ENCODE results near the gene FIBCD1.

DNA sequence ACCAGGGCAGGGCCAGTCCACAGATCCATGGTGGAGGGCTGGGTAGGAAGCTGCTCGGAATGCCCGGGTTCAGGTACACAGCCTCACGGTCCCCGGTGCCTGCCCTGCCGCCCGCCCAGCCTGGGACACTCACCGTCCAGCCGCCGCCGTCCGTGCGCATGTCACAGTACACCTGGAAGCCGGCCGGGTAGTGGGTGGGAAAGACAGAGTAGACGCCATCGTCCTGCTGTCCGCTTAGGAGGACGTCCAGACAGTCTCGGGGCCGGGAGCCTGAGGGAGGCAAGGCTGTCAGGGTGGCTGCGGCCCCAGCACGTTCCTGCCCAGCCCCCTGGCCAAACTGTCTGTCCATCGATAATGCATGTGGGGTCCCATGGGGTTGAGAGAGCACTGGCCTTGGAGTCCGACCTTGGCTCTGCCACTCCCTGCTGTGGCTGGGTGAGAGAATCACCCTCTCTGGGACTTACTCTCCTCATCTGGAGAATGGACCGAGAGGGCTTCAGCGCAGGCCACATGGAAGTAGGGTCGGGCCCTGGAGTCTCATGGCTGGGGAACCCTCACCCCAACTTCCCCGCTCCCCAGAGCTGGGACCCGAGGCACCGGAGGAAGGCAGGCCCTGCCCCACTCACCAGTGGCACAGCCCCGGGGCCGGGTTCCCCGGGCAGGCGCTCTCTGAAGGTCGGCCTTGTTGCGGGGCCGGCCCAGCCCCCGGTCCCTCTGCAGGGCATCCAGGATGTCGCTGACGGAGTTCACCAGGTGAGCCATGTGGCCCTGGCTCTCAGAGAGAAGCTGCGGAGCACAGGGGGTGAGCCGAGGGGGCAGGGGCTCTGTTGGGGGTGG is 15.2 kb downstream of the FIBCD1 start:
- TF ChIP-seq, protein P1, sequence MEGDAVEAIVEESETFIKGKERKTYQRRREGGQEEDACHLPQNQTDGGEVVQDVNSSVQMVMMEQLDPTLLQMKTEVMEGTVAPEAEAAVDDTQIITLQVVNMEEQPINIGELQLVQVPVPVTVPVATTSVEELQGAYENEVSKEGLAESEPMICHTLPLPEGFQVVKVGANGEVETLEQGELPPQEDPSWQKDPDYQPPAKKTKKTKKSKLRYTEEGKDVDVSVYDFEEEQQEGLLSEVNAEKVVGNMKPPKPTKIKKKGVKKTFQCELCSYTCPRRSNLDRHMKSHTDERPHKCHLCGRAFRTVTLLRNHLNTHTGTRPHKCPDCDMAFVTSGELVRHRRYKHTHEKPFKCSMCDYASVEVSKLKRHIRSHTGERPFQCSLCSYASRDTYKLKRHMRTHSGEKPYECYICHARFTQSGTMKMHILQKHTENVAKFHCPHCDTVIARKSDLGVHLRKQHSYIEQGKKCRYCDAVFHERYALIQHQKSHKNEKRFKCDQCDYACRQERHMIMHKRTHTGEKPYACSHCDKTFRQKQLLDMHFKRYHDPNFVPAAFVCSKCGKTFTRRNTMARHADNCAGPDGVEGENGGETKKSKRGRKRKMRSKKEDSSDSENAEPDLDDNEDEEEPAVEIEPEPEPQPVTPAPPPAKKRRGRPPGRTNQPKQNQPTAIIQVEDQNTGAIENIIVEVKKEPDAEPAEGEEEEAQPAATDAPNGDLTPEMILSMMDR (IDR thresholded peaks at IDR 0.05): no peak
- TF ChIP-seq POLR2A (IDR thresholded peaks at IDR 0.05): no peak
